ENCODE data around the gene PKD1. TPM values are rescaled to one million over a fixed set of nuclear protein-coding genes. Genes with fewer than 3 reads are reported as not detected.

Gene PKD1
- total RNA-seq (2014; rRNA removed; shearing (Covaris generic)), result 55.1 and 58.6 TPM in 2 replicates
- 51.5 and 53.1 TPM in 2 replicates for polyA plus RNA-seq (2015; cell fraction: cytosol; rRNA removed)
- 306 and 309 TPM in 2 replicates for polyA plus RNA-seq (2015; cell fraction: nucleus; rRNA removed)

- peak; percentile 94 for DNase-seq (ENCODE audit: low read depth)
These were observed at the start of gene PKD1 for GRCh38 chr16:2135770-2136490. PKD1 (minus strand) TSS chr16:2135898; CDS start chr16:2135689, 209 bp downstream.

- no peak for DNase-seq (ENCODE audit: low read depth)
These were observed 49.3 kb upstream of the PKD1 start for GRCh38 chr16:2184962-2185361.

- no peak for DNase-seq (ENCODE audit: low read depth)
These were observed 48.6 kb upstream of the PKD1 start for GRCh38 chr16:2184346-2184745.

- no peak for DNase-seq (ENCODE audit: low read depth)
These were observed 48.0 kb upstream of the PKD1 start for GRCh38 chr16:2183671-2184070.

GRCh38 chr16:2181952-2182351 lies 46.3 kb upstream of the PKD1 start:
- DNase-seq (ENCODE audit: low read depth), result no peak

- DNase-seq (ENCODE audit: low read depth), result no peak
These were observed 45.5 kb upstream of the PKD1 start for GRCh38 chr16:2180962-2181923.

GRCh38 chr16:2180461-2180860 lies 44.8 kb upstream of the PKD1 start:
- DNase-seq (ENCODE audit: low read depth), result no peak

- DNase-seq (ENCODE audit: low read depth), result no peak
These were observed 43.9 kb upstream of the PKD1 start for GRCh38 chr16:2179576-2179975.

- no peak for DNase-seq (ENCODE audit: low read depth)
These were observed 43.4 kb upstream of the PKD1 start for GRCh38 chr16:2179107-2179501.

- no peak for DNase-seq (ENCODE audit: low read depth)
These were observed 42.8 kb upstream of the PKD1 start for GRCh38 chr16:2178321-2179106.

- no peak for DNase-seq (ENCODE audit: low read depth)
These were observed 41.9 kb upstream of the PKD1 start for GRCh38 chr16:2177561-2177960.

GRCh38 chr16:2177101-2177500 lies 41.4 kb upstream of the PKD1 start:
- no peak for DNase-seq (ENCODE audit: low read depth)

- no peak for DNase-seq (ENCODE audit: low read depth)
These were observed 40.3 kb upstream of the PKD1 start for GRCh38 chr16:2176047-2176446.

- DNase-seq (ENCODE audit: low read depth), result no peak
These were observed 39.8 kb upstream of the PKD1 start for GRCh38 chr16:2175454-2175853.

- DNase-seq (ENCODE audit: low read depth), result no peak
These were observed 38.9 kb upstream of the PKD1 start for GRCh38 chr16:2174396-2175131.

GRCh38 chr16:2173916-2174315 lies 38.2 kb upstream of the PKD1 start:
- DNase-seq (ENCODE audit: low read depth), result no peak

- DNase-seq (ENCODE audit: low read depth), result no peak
These were observed 37.7 kb upstream of the PKD1 start for GRCh38 chr16:2173366-2173765.

- DNase-seq (ENCODE audit: low read depth), result no peak
These were observed 37.1 kb upstream of the PKD1 start for GRCh38 chr16:2172688-2173335.

- DNase-seq (ENCODE audit: low read depth), result no peak
These were observed 36.0 kb upstream of the PKD1 start for GRCh38 chr16:2171601-2172178.
